H4 (cell line): ENCODE data around the gene PBX1. TPM values are rescaled to one million over a fixed set of nuclear protein-coding genes. Genes with fewer than 3 reads are reported as not detected.
A peak's percentile ranks its signal among the peaks of the same experiment; 100 is the strongest.

Experiments
- DNase-seq: peaks from one replicate; pipeline ENCODE4 v3.0.0-alpha.2; 2015; ENCODE audit warnings: low spot score
- total RNA-seq: library from RNA; depleted of rRNA; stranded (reverse); fragments of >200 nt; shearing (Covaris generic); gene quantifications from 2 replicates; pipeline ENCODE4 v1.2.3, GENCODE V29; 2014

Gene PBX1
- total RNA-seq, 1 experiment from 2014 or later = 25.8 TPM

DNA sequence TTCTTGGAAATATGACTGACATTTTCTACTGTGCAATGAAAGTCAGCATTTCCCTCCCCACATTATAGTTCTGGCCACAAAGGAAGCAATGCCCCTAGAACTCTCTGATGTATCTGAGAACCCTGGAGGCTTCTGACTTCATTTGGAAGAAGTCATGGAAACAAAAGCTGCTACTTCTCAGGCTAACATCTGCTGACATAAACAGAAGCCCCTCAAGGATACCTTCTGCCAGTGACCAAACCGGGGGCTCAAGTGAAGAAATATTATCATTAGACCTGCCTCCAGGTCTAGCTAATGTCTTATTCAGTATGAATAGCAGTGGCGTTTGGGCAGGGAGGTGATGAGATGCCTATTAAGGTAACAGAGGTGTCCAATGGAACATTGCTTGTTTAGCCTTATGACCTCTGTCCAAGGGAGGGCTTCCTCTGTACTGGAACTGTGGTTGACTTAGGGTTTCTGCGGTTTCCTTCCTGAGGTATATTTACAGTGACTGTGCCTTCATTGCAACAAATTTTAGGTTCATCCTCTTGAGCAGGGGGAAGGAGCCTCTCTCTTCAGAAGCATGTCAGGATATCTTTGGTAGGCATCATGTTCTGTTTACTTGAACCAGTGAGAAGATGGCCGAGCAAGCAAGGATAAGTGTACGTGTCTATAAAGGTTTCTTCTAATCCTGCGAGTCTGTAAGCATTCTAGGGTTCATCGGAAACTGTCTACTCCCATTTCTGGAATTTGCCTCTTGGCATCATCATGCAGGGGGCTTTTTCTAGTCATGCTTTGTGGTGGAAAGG lies 161.7 kb downstream of the PBX1 start:
- DNase-seq = no peak

DNA sequence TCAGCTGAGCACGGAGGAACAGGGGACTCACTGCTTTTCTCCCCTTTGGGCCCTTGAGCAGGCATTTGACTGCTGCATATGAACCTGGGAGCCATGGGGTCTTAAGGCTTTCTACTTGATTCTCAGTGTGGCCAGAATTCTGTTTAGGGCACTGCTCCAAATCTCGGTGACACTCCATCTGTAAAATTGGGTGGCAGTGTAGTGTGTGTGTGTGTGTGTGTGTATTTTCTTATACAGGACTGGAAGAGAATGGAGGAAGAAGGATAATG lies 162.2 kb downstream of the PBX1 start:
- DNase-seq = no peak

DNA sequence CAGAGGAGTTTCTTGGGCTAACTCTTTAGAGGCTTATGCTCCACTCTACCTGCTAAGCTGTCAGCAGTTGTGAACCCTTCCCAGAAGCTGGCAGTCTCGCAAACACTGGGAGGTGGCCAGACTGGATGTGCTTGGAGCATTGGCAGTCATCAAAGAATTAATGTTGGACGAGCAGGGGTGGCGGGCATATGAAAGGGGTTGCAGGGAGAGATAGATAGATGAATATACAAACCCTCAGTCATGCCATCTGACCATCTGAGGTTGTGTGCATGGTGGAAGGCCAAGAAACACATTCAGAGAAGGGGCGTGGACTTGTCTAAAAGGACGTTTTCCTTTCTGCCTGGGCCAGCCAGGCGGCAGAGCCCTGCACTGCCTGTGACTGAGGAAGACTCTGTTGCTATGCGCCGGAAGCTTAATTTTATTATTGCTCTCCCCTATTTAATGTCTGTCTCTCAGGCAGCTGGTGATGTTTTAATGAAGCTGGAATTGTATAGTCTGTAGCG lies 164.4 kb downstream of the PBX1 start:
- DNase-seq = no peak

DNA sequence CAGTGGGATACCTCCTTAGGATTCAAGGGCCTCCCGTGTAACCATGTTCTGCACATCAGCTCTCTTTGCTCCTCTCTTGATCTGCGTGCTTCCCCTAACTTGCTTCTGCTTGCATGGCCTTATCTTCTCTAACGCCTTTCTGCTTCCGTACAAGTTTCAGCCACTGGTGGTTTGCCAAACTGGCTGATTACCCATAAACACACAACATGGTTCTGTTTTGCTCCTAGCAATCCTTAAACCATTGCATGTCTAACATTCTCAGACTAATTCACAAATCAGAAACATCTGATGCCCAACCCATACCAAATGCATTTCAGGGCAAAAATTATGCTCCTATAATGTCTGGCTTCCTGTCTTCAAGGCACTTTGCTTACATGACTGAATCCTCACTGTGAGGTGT lies 166.4 kb downstream of the PBX1 start:
- no peak for DNase-seq

DNA sequence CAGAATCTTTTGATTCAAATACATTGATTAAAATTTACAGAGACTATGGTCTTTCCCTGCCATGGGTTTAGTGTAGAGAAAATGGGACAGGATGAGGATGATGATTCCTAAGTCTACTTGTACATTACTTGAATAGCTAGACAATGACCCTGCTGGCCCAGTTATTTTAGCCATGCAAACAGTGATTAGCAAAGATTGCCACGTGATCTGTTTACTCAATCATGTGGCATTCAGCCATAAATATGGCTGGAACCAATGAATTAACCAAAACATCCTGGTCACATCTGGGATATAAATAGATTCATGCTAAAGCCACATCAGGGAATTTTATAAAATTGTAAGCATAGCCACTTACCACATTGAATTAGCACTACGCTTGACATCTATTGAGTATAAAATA lies 167.3 kb downstream of the PBX1 start:
- DNase-seq = no peak

DNA sequence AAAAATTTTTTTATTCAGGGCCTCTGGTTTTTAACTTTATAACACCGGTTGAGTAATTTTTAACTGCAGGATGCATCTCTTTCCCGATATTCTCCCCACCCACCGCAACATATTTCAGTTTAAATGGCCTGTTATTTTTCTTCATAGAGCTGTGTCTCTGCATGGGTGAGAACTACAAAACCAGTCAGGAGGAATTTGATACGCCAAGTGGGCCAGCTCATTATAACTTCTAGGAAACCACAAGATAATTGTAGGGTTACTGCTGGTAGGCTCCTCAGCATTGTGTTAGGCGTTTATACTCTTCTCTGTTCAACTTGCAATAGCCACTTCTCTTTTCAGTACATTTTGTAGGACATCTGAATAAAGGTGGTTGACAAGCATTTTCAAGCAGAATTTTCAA lies 169.7 kb downstream of the PBX1 start:
- peak; percentile 71 for DNase-seq

DNA sequence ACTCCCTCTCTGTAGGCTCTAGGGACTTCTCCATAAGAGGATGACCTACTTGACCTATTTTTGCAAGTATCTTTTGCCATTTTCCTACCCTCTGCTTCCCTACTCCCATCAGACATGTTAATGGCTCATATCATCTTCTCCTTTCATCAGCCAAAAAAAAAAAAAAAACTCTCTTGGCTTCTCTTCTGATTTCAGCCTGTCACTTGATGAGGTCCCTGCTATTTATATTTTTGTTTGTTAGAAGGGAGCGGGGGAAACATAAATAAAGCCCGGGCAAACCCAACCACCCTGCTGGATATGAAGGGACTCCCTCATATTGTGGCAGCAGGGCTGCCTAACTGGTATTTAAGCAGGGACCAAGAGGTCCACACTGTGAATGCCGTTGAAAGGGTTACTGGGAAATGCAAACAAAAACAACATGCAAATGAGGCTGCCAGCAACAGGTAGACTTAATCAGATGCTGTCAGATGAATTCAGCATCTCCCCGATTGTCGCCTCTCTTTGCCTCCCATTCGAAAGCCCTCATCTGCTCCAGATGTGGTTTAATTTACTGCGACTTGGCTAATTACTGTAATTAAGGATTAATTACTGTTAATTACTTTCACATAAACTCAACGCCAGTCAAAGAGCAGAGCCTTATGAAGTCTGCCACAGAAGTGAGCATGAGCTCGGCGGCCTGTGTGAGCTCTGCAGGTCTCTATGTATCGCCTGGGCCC lies 172.3 kb downstream of the PBX1 start:
- no peak for DNase-seq

DNA sequence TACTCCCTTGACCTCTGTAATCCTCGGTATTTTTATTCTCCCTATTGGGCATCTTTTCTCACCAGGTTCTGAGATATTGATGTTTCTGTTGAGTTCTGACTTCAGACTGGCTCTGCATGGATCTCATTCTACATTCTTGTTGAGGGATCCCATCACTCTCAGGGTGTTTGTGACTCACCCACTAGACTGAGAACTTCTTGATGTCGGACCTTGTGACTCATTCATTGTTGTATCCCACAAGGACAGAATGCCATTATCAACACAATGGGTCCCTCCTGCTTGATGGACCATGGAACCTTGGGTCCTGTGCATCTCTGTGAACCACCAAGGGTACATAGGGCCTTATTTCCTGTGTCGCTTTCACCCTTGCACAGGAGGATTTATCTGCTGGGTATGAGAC lies 174.1 kb downstream of the PBX1 start:
- DNase-seq = peak; percentile 11

DNA sequence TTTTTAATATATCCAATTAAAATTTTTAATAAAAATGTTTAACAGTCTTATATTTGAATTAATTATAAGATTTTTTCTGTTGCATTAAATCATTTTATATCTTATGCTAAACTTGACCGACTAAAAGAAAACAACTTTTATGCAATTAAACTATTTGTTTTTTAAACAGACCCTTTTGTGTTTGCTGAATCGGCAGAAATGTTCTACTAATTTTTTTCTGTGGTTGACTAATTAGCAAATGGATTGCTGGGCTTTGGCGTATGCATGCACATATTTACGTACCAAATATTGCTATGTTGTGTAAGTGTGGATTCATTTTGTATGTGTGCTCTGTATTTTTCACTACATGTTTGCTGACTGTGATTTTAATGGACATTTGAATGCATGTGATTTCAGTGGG lies 174.8 kb downstream of the PBX1 start:
- no peak for DNase-seq

DNA sequence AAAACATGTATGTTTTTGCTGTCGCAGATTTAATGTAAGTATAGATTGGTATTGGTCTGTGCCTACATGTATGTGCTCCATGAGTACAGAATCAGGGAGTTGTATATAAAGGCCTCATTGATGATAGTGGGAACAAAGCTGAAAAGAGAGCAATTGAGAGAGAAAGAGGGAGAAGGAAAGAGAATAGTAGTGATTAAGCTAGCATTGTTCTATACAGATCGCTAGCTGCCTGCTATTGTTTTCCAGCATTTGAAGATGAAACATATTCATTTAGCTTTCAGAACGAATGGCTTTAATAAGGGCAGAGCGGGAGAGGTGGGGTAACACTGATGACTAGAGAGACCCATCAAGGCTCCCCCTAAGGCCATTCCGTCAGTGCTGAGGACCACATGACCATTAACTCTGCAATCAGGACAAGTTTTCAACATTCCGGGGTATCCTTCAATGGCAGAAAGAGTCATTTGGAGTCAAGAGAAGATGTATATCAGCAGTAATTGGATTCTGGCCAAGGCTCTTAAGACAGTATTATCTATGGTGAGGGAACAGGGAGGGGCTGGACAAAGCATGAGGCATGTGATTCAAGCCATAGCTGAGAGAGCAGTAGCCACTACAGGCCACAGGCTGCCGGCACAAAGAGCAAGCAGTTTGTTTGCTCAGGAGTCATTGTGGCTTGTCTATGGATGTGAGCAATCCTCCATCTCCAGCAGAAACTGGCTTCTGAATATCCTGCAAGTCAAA lies 176.5 kb downstream of the PBX1 start:
- DNase-seq = no peak

DNA sequence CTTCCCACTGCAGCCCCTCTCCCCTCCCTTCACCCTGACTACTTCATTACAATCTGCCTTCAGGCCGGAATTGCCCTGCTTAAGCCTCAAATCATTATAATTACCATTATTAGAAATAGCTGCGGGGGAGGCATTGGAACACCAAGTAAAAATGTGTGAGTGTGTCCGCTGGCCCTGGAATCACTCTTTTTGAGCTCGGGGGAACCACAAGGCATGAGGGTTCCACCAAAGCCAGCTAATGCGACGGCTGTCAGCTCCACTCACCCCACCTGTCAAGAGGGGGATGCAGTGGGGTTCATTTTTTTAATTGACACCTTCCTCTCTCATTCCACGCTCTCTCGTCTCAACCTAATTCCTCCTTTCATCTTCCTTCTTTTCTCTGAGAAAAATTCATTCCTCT lies 177.2 kb downstream of the PBX1 start:
- no peak for DNase-seq

DNA sequence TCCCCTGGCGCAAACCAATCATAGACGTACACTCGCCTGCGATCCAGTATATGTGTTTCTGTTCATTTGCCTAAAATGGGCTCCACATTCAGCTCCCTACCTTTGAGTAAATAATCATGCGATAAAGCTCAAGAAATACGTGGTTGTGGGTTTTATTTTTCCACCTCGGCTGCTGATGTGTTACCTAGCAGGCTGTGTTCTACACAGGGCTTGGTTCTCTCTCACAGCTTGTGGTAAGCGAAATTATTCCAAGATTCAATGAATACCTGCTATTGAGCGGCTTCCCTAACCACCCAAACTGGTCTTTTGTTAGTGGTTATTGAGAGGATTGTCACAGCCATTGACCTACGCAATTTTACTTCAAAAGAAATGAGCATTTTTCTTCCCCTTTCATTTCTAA lies 180.2 kb downstream of the PBX1 start:
- no peak for DNase-seq

DNA sequence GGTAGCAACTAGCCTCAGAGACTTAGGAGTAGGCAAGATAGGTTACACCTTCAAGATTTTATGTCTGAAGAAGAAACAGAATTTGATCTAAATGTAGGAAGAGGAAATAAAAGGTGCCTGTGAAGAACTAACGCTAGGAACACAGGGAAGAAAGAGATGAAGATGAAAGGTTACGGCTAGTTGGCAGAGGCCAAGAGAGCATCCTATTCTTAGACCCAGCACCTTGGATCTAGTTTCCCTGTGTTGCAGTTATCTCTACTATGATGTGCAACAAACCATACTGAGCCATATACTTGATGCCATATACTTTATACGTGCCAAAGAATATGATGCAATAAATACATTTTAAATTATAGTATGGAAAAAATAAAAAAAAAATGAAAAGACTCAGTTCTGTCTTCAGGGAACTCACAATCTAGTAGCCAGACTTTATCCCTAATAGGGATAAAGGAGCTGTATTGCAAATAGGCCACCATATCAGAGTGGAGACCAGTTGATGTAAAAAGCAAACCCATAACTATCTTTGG lies 181.1 kb downstream of the PBX1 start:
- DNase-seq = no peak

DNA sequence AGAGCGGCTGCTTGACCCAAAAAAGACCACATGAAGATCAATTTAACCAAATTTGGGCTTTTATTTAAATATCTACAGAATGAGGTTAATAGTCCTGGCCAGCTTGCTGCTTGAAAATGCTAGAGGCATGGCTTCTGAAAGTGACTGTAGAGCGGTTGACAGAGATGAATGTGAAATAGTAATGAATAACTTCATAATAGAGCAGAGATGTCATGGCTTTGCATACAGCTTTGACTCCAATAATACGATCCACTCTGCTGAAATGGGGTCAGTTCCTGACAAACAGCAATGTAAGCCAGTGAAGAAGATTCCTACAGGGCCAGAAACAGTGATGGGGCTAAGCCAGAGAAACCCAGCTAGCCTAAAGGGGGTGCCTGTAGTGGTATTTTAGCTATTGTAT lies 183.8 kb downstream of the PBX1 start:
- DNase-seq = no peak

DNA sequence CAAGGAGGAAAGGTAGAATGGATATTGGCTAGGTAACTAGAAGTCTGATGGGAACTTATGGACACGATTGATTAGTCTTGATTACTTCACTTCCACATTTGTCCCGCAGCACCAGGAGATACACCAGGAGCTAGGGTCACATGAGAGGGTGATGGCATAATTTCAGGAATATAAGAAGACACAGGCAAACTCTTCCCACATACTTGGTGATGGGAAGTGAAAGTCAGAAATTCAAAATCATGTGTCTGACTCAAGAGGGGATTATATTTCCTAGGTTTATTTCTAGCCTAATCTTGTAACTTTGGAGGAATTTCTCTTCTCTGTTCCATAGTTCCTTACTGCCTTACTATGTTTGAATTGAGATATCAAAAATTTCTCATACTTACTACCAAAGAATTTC lies 185.0 kb downstream of the PBX1 start:
- no peak for DNase-seq

DNA sequence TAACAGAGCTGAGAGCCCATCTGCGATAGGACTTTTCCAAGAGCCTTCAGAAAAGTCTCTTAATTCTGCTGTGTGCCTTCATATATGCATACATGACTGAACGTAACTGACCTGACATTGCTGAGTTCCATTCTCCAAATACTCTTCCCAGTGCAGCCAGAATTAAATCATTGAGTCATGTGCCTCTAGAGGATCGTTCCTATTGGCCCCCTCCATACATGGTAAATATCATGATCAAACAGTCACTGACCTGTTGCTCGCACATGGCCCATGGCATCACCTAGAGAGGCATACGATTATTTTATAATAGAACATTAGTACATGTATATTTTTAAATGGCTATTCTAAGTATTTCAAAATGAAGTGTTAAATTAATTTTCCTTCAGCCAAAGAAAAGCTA lies 186.8 kb downstream of the PBX1 start:
- no peak for DNase-seq

DNA sequence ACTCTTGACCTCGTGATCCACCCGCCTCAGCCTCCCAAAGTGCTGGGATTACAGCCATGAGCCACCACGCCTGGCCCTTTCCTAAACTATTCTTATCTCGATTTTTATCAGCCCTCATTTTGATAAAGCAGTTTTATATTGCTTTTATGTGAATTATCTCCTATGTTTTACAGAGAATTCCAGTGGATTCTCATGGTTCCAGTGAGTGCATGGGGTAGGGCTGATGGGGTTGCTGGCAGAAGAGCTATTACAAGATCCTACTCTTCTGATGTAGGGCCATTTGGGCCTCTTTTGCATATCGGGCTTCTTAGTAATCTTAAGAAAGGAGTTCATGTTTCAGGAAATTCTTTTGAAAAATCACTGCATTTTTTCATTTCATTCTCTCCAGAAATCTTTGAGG lies 187.6 kb downstream of the PBX1 start:
- no peak for DNase-seq

DNA sequence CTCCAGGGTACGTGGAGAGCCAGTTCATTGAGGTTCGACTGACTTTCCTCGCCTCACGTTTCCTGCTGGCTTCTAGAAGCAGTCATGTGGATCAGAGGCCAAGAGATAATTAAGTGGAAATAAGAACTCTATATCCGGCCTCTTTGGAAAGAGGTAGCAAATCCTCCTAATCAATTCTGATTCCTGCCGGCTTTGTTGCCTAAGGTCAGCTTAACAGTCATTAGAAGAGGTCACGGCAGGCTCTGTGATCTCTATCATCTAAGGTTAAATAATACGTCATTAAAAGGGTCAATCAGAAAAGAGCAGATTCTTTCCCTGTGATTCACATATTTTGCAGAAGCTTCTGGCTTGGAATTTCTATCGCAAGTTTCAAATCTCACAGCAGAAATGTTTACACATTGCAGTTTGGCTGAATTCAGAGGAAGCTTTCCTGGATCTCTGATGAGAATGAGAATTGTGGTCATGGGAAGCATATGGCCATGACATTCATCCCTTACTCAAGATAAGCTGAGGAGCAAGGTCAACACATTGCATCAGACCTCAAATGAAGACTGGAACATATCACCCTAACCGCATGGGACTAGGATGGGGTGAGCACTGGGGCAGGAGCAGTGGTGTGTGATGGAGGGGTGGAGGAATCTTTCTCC lies 189.4 kb downstream of the PBX1 start:
- DNase-seq = peak; percentile 89

DNA sequence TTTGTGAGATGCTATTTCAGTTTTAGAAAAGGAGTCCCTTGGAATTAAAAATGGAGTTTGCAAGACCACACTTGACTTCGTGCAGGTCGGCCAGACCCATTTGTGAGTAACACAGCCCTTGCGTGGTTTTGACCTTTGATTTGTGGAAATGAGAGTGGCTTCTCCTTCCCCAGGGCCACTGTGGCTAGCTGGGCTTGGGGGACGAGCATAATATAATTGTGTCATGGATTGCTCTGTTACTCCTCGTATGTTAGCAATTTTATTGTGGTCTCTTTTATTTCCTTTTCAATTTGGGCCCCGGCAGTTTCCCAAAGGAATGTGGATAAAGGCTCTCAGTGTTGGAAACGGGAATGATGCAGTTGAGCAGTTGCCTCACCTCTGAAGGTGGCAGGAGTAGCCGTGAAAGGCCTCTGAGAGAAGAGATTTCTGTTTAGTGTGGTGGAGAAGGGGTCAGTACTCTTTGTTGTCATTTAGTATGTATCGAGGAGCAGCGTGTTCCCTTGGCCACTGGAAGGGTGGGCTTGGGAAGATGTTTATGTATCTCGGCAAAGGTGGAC lies 194.6 kb downstream of the PBX1 start:
- no peak for DNase-seq

DNA sequence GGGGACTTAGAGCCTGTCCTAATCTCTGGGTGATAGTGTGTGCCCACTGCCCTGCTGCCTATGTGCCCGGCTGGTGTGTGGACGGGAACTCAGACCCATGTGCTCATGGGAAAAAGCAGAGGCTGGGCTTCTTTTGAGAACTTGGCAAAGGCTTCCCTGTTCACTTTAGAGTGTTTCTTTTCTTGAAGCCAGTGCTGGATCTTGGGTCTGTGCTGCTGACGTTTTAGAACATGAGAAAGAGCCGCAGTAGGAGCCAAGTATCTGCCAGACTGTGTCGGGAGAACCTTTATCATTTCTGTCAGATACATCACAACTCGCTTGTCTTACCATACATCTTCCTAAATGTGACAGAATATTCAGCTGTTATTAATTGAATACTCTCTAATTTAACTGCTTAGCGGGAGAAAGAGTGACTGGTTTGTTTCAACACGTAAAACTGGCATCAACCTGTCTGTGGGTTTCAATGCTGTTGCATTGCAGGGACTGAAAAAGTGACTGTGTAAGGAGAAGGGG lies 195.2 kb downstream of the PBX1 start:
- no peak for DNase-seq

DNA sequence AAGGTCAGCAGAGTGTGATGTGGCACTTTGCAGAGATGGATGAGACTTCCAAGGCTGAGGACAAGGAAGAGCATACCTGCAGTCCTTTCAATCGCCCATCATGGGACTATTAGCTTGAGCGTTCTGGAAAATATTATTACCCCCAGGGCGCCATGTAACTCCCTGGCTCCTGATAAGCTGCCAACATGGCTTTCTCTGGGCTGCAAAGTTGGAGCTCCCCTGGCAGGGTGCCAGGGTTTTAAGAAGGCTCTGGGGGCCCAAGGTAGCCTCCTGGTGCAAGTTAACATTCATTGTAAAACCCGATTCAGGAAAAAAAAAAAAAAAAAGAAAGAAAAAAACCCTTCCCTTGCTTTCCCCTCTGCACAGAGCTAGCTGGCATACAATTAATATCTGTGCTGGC lies 196.7 kb downstream of the PBX1 start:
- no peak for DNase-seq

DNA sequence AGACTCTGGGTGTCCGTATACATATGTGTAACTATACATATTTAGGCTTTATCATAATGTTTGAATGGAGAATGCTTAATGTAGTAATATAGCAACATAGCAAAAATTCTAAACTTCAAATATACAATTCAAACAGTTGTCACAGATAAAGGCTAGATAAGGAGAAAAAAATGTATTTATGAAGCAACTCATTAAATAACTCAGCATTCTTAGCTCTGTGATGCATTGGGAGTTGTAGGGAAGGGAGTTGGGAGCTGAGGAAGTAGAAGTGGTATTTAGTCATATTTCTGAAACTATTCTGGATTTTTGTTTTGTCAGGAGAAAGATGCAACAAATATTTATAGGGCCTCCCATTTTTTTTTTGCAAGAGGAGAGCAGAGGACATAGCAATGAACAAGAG lies 197.8 kb downstream of the PBX1 start:
- DNase-seq = no peak
